ENCODE data around the gene GGA1.
A peak's percentile ranks its signal among the peaks of the same experiment; 100 is the strongest.

The GGA1 gene

DNA sequence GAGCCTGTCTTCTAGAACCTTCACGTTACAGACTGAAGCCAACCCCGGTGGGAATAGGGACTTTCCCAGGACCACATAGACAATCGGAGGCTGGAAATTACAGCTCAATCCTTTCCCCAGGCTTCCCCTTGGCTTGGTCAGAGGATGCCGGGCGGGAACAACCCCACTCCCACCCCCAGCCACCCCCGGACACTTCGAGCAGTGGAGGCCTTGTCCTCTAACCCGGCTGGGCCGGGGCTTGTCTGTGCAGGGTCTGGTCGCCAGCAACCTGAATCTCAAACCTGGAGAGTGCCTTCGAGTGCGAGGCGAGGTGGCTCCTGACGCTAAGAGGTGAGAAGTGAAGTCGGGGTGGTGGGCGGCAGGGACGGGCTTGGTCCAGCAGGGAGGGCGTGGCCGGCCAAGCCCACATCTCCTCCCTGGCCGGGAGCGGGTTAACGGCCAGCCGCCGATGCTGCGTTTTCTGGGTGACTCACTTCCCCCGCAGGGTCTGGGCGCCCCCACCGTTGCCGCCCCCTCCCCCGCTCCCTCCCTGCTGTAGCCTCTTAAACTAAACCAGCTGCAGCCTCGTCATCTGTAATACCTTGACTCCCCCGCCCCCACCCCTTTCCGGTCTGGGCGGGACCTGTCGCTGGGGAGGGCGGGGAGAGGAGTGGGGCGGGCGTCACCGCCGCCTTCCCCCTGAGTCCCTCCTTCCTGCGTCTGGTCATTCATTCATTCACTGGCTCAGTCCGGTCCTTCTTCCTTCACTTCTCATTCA is 68.3 kb downstream of the GGA1 start:
- TF ChIP-seq, protein P1, sequence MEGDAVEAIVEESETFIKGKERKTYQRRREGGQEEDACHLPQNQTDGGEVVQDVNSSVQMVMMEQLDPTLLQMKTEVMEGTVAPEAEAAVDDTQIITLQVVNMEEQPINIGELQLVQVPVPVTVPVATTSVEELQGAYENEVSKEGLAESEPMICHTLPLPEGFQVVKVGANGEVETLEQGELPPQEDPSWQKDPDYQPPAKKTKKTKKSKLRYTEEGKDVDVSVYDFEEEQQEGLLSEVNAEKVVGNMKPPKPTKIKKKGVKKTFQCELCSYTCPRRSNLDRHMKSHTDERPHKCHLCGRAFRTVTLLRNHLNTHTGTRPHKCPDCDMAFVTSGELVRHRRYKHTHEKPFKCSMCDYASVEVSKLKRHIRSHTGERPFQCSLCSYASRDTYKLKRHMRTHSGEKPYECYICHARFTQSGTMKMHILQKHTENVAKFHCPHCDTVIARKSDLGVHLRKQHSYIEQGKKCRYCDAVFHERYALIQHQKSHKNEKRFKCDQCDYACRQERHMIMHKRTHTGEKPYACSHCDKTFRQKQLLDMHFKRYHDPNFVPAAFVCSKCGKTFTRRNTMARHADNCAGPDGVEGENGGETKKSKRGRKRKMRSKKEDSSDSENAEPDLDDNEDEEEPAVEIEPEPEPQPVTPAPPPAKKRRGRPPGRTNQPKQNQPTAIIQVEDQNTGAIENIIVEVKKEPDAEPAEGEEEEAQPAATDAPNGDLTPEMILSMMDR (IDR thresholded peaks at IDR 0.05), result no peak

DNA sequence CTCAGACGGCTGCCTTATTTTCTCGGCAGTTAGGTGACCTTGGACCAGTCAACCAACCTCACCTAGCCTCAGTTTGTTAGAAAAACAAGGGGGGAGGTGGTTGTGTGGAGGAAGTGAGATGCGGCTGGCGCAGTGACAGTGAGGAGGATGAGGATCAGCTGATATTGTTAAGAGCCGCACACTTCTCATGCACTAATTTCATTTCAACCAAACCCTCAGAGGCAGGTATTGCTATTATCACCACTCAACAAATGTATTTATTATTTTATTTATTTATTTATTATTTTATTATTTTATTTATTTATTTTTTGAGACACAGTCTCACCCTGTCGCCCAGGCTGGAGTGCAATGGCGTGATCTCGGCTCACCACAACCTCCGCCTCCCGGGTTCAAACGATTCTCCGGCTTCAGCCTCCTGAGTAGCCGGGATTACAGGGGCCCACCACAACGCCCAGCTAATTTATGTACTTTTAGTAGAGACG is 68.9 kb downstream of the GGA1 start:
- TF ChIP-seq, protein P1 (IDR thresholded peaks at IDR 0.05), result no peak

DNA sequence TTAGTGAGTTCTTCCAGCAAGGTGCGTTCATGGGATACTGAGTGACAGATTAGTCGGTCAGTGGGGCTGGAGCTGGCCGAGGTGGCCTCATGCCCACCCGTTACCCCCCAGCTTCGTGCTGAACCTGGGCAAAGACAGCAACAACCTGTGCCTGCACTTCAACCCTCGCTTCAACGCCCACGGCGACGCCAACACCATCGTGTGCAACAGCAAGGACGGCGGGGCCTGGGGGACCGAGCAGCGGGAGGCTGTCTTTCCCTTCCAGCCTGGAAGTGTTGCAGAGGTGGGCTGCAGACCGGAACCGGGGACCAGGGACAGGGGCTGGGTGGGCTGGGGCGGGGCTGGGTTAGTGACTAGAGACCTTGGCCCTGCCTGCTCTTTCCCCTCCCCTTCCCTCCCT is 69.7 kb downstream of the GGA1 start:
- TF ChIP-seq, protein P1 (IDR thresholded peaks at IDR 0.05), result no peak

DNA sequence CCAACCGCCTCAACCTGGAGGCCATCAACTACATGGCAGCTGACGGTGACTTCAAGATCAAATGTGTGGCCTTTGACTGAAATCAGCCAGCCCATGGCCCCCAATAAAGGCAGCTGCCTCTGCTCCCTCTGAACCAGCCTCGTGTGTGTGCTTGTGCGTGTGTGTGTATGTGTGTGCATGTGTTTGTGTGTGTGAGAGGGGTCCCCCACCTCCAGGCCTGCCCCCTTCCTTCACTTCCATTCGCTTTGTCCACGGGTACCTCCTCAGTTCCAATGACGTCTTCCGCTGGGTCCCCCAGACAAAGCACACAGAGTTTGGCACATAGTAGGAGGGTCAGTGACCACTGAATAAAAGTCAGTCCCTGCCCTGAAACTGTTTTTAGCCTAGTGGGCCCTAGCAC is 71.0 kb downstream of the GGA1 start:
- TF ChIP-seq, protein P1 (IDR thresholded peaks at IDR 0.05), result no peak

DNA sequence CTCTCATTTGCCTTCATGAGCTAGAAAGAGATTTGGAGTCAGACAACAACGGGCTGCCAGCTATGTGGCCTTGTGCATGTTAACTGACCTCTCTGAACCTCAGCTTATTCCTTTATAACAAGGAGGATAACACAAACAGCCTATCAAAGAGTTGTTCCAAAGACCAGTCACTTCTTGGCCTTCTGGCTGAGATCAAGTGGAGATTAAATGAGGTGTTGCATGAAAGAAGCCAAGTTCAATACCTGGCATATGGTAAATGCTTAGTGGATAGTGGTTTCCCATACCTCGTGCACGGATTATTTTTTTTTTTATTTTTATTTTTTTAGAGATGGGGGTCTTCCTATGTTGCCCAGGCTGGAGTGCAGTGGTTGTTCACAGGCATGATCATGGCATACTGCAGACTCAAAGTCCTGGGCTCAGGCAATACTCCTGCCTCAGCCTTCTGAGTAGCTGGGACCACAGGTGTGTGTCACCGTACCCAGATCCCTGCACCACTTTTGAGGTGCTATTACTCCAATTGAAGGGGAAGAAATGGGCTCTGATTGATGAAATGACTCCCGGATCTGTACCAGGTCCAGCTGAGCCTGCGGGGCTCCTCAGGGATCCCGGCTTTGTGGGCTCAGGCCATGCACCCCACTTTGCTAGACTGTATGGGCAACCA is 71.7 kb downstream of the GGA1 start:
- TF ChIP-seq, protein P1 (IDR thresholded peaks at IDR 0.05), result no peak

DNA sequence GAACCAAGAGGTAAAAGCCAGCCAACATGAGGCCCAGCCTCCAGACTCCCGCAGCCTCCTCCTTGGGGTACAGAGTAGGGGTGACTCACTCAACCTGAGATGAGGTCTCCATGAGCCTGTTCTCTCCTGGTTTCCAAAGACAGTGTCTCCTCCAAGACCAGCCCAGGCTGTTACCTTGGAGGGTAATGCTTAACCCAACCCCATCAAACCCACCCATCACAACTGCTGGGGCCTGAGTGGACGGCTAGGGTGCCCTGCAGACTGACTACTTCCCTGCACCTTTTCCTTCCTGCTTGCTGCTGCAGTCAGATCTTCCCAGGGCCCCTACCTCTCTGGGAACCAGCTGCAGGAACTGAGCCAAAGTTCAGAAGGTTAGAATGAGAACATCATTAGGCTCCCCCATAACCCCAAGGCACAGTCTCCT is 72.4 kb downstream of the GGA1 start:
- TF ChIP-seq, protein P1 (IDR thresholded peaks at IDR 0.05), result no peak

DNA sequence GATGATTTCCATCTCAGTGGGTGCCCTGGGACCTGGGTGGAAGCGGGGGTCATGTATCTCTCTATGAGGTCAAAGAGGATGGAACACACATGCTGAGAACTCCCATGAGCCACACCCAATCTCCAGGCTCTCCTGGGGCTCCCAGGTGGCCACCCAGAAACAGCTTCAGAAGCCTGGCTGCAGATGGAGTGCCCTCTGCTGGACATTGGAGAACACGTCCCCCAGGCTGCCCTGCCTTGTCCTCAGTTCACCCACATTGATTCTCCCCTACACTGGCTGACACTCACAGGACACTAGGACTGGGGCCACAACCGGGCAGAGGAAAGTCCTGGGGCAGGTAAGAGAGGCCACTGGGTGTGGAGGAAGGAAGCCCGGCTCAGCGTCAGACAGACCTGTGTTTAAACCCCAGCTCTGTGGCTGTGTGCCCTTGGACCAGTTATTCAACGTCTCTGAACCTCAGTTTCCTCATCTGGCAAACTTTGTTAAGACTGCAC is 73.0 kb downstream of the GGA1 start:
- TF ChIP-seq, protein P1 (IDR thresholded peaks at IDR 0.05), result peak; percentile 83

Measured in LNCAP (cell line).